ENCODE measurements around the gene VPREB3. TPM values are rescaled to one million over a fixed set of nuclear protein-coding genes. Genes with fewer than 3 reads are reported as not detected.

VPREB3 gene
- total and polyA plus RNA-seq, 2 donors (not counting 1 experiment from before 2014, with no cell fraction given), result not detected

GRCh38 chr22:23764899-23765881 lies 11.0 kb upstream of the VPREB3 start:
- no peak for DNase-seq (ENCODE audit: low read depth in 2 of 2)
- Histone ChIP-seq H2AFZ (ENCODE audit: low read length) (no peak overlapping the region), H3K4me1 (ENCODE audit: control insufficient read depth, extremely low read depth, insufficient read depth, low read length) (no peaks in the 10 kb centered on the region), H3K4me2 (ENCODE audit: extremely low read depth, insufficient read depth, low read length) (no peak overlapping the region), H4K20me1 (ENCODE audit: control insufficient read depth, extremely low read depth, insufficient read depth, low read length) (no peaks in the 10 kb centered on the region), H3K9ac (ENCODE audit: insufficient read depth, low read length) (no peak overlapping the region), H3K79me2 (ENCODE audit: control insufficient read depth, insufficient read depth, low read length) (no peaks in the 10 kb centered on the region), H3K27ac (ENCODE audit: insufficient read depth, low read length) (no peak overlapping the region), H3K36me3 (ENCODE audit: control insufficient read depth, insufficient read depth, low read length) (no peaks in the 10 kb centered on the region), H3K4me3 (replicated peaks in 1 of 4; ENCODE audit: control extremely low read depth in 1 of 4, insufficient read depth in 1 of 4, low read depth in 3 of 4, low read length in 4 of 4) (no peak overlapping the region), H3K9me3 (ENCODE audit: control insufficient read depth, insufficient read depth, low read depth, low read length) (no peaks in the 10 kb centered on the region), H3K27me3 (ENCODE audit: control insufficient read depth, insufficient read depth, low read length) (no peaks in the 10 kb centered on the region)
- TF ChIP-seq EZH2 (IDR thresholded peaks at IDR 0.05; ENCODE audit: low read length, missing control alignments) (no peak), CTCF (conservative IDR thresholded peaks at IDR 0.05 in 1 of 2, IDR thresholded peaks at IDR 0.05 in 1 of 2; ENCODE audit: low read depth in 1 of 2, low read length in 2 of 2) (no peak)

- Histone ChIP-seq H3K36me3 (ENCODE audit: control insufficient read depth, insufficient read depth, low read length) (no peaks in the 10 kb centered on the region), H3K4me3 (replicated peaks in 1 of 4; ENCODE audit: control extremely low read depth in 1 of 4, insufficient read depth in 1 of 4, low read depth in 3 of 4, low read length in 4 of 4) (no peak overlapping the region), H3K4me1 (ENCODE audit: control insufficient read depth, extremely low read depth, insufficient read depth, low read length) (no peaks in the 10 kb centered on the region), H3K27me3 (ENCODE audit: control insufficient read depth, insufficient read depth, low read length) (no peaks in the 10 kb centered on the region), H4K20me1 (ENCODE audit: control insufficient read depth, extremely low read depth, insufficient read depth, low read length) (no peaks in the 10 kb centered on the region), H3K79me2 (ENCODE audit: control insufficient read depth, insufficient read depth, low read length) (no peaks in the 10 kb centered on the region), H2AFZ (ENCODE audit: low read length) (no peak overlapping the region), H3K4me2 (ENCODE audit: extremely low read depth, insufficient read depth, low read length) (peak overlapping the region; percentile 0), H3K27ac (ENCODE audit: insufficient read depth, low read length) (no peak overlapping the region), H3K9me3 (ENCODE audit: control insufficient read depth, insufficient read depth, low read depth, low read length) (no peaks in the 10 kb centered on the region), H3K9ac (ENCODE audit: insufficient read depth, low read length) (no peak overlapping the region)
- no peak for DNase-seq (ENCODE audit: low read depth in 2 of 2)
- TF ChIP-seq EZH2 (IDR thresholded peaks at IDR 0.05; ENCODE audit: low read length, missing control alignments) (no peak), CTCF (conservative IDR thresholded peaks at IDR 0.05 in 1 of 2, IDR thresholded peaks at IDR 0.05 in 1 of 2; ENCODE audit: low read depth in 1 of 2, low read length in 2 of 2) (no peak)
These were observed 9.7 kb upstream of the VPREB3 start for GRCh38 chr22:23763954-23764353.

DNA sequence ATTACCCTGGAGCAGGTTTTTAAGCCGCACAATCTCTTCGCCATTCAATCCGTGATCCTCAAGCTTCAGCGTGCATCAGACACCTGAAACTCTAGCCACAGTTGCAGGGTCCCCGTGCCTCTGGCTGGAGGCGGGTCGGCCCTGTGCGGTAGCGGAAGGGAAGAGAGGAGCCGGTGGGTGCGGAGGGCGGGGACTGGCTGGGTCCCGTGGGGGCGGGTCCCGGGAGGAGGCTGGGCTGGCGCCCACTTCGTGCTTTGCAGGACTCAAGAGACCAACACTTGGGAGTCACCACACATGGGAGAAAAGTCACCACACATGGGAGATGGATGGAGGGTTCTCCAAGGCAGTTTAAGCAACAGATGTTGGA lies 9.3 kb upstream of the VPREB3 start:
- TF ChIP-seq EZH2 (IDR thresholded peaks at IDR 0.05; ENCODE audit: low read length, missing control alignments) (no peak), CTCF (conservative IDR thresholded peaks at IDR 0.05 in 1 of 2, IDR thresholded peaks at IDR 0.05 in 1 of 2; ENCODE audit: low read depth in 1 of 2, low read length in 2 of 2) (no peak)
- Histone ChIP-seq H3K36me3 (ENCODE audit: control insufficient read depth, insufficient read depth, low read length) (no peaks in the 10 kb centered on the region), H3K79me2 (ENCODE audit: control insufficient read depth, insufficient read depth, low read length) (no peaks in the 10 kb centered on the region), H3K27me3 (ENCODE audit: control insufficient read depth, insufficient read depth, low read length) (no peaks in the 10 kb centered on the region), H3K27ac (ENCODE audit: insufficient read depth, low read length) (no peak overlapping the region), H3K9me3 (ENCODE audit: control insufficient read depth, insufficient read depth, low read depth, low read length) (no peaks in the 10 kb centered on the region), H2AFZ (ENCODE audit: low read length) (peak overlapping the region; percentile 41), H3K4me3 (replicated peaks in 1 of 4; ENCODE audit: control extremely low read depth in 1 of 4, insufficient read depth in 1 of 4, low read depth in 3 of 4, low read length in 4 of 4) (peak overlapping the region in 2 of 4 experiments; percentile 9 to 35), H3K9ac (ENCODE audit: insufficient read depth, low read length) (no peak overlapping the region), H3K4me1 (ENCODE audit: control insufficient read depth, extremely low read depth, insufficient read depth, low read length) (no peaks in the 10 kb centered on the region), H3K4me2 (ENCODE audit: extremely low read depth, insufficient read depth, low read length) (peak overlapping the region; percentile 13), H4K20me1 (ENCODE audit: control insufficient read depth, extremely low read depth, insufficient read depth, low read length) (no peaks in the 10 kb centered on the region)
- DNase-seq (ENCODE audit: low read depth in 2 of 2), result no peak
